GM21619 (cell line): ENCODE results near the gene LRRC49.

Source experiments
- ATAC-seq: cut with Tn5 transposase; IDR thresholded peaks from one replicate; pipeline ENCODE4 v1.9.1; 2021; ENCODE audit not compliant: unreplicated experiment

LRRC49 gene

DNA sequence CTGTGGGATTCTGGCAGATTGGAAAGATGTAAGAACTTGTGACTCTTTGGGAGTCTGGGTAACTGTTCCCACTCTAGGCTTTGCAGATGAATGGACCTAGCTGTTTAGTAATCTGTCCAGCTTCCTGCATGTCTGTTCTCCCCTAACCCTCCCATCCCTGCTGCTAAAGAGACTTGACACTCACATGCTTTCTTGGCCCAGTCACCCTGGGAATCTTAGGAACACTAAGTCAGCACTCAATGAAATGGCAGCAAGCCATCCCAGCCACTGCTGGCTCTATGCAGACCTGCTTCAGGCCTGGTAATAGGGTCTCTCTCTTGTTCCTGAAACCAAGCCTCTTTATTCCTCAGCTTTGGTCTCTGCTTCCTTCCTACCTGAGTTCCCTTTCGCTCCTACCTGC lies 158.9 kb downstream of the LRRC49 start:
- ATAC-seq: no peak

DNA sequence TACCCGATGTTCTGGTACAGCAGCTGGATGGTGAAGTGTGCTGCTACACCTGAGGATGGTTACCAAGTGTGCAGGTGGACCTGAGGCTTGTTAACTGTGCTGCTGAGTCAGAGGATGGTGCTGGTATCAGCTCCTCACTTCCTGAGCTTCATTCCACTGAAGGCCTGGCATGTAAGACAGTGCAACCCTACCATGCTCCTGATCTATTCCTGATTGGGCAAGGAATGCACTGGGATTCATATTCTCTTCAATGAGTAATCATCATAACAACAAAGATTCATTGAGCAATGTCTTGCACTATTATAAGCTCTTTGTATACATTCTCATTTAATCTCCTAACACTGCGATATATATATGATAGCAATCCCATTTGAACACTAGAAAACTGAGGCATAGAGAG lies 159.7 kb downstream of the LRRC49 start:
- no peak for ATAC-seq

DNA sequence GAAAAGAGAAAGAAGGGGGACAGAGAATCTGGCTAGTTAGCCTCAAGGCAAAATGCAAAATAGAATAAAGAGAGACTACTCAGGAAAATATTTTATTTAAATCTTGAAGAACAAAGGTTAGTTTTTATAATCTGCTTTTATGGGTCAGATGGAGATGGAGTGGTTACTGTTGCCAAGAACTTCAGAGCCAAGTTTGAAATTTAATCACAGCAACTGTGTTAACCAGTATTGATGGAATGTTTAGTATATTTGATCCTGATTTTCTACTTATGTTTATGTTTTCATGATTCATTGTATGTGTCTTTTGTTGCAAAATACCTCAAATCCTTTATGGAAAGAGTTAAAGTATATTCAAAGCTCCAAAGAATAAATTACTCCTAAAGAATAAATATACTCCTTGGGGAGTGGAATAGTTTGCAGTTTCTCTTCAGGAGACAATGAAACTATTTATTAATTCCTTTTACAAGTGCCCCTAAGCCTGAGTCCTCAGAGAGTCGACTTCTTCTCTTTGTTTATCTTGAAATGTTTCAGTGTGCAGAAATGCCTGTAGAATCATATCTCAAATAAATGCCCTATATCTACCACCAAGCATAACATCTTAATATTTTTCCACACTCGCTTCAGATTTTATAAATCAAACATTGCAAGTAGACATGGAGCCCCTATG lies 161.8 kb downstream of the LRRC49 start:
- ATAC-seq: no peak

DNA sequence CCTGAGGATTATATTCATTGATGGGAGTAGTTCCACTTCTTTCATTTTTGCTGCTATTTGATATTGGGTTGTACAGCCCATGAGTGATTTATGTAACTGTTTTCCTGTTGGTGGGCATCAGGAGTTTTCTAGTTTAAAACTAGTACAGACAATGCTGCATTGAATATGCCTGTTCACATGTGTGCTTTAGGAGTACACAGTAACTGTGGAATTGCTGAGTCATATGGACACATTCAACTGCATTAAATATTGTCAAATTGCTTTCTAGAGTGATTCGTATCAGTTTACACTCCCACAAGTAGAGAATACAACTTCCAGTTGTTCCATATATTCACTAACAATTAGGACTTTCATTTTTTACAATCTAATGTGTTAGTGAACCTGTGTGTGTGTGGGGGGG lies 162.8 kb downstream of the LRRC49 start:
- no peak for ATAC-seq

DNA sequence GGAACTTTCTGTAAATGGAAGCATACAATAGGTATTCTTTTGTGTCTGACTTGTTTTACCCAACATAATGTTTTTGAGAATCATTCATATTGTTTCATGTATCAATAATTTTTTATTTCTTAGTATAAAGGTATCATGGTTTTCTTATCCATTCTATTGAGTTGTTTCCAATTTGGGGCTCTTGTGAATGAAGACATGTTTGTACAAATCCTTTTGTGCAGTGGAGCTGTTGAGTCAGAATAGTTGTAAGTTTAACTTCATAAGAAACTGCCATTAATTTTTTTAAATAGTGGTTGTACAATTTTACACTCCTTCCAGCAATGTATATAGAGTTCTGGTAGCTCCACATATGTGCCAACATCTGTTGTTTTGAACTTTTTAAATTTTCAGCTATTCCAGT lies 163.5 kb downstream of the LRRC49 start:
- no peak for ATAC-seq

DNA sequence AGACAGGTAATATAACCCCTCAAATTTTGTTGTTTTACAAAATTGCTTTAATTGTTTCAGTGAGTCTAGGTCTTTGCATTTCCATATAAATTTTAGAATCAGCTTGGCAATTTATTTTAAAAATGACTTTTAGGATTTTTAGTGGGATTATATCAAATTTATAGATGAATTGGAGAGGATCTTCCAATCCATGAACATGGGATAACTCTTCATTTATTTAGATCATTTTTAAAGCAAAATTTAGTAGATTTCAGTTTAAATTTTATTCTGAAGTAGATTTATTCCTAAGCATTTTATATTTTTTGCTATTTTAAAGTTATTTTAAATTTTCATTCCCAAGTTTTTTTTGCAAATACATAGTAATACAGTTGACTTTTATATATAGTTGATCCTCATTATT lies 164.5 kb downstream of the LRRC49 start:
- no peak for ATAC-seq

DNA sequence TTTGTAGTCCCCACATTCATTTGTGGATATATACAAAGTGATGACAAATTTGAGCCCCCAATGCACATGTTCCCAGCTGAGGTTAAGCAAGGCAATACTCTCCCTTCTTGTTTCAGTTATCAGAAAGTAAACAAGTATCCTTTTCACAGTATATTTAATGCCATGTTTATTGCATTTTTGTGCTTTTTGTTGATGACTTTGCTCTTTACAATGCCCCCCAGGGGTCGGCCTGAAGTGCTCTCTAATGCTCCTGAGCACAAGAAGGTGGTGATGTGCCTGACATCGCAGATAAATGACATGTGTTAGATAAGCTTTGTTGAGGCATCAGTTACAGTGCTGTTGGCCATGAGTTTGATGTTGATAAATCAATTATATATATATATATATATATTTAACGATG lies 165.0 kb downstream of the LRRC49 start:
- ATAC-seq: no peak

DNA sequence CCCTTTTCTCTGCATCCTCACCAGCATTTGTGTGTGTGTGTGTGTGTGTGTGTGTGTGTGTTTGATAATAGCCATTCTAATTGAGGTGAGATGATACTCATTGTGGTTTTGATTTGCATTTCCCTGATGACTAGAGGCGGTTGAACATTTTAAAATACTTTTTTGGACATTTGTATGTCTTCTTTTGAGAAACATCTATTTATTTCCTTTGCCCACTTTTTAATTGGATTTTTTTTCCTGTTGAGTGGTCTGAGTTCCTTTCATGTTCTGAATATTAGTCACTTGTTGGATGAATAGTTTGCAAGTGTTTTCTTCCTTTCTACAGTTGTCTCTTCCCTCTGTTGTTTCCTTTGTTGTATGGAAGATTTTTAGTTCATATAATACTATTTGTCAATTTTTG lies 168.4 kb downstream of the LRRC49 start:
- ATAC-seq: no peak

DNA sequence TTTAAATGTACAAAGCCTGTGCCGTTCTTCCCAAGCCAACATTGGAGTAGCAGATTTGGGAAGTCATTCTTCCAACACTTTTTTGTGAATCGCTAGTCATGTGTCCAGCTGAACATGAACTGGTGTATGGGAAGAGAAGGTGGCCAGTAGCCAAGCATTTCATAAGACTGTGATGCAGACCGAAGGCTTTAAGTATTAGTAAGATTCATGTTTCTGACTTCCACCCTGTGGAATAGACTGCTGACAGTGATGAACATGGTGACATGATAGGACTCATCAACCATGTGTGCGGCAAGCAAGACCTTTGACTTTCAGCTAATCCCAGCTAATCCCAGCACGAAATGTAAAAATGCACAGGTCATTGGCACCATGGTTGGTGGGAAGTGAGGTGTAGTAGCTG lies 174.4 kb downstream of the LRRC49 start:
- no peak for ATAC-seq

DNA sequence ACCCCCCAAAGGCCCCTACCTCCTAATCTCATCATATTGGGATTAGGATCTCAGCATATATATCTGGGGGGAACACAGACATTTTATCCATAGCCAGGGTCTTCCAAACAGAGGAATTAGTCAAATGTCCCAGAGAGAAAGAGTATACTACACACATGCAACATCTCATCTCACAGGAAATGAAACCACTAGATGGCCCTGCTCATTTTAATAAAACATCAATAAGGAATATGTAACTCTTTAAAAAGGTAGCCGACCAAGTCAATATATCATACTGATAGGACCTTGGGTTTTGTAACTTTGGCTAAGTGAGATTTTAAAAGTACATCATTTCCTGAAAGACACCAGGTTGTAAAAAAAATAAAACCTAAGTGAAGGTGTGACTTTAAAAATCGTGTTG lies 177.1 kb downstream of the LRRC49 start:
- ATAC-seq: no peak

DNA sequence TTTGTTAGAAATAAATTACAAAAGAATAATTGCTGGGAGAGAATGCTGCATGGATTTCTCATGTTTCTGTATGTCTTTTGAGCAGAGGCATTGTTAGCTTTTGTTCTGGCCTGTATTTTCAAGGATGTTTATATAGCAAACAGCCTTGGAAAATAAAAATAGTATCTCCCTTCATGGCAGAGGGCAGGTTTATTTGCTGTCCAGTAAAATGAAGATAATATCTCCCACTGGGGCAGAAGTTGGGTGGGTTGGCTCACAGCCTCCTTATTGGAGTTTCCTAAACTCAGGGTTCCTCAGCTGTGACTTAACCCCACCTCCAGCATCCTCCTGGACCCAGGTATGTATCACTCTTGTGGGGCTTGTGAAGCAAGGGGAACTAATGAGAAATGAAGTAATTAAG lies 178.9 kb downstream of the LRRC49 start:
- ATAC-seq: no peak

DNA sequence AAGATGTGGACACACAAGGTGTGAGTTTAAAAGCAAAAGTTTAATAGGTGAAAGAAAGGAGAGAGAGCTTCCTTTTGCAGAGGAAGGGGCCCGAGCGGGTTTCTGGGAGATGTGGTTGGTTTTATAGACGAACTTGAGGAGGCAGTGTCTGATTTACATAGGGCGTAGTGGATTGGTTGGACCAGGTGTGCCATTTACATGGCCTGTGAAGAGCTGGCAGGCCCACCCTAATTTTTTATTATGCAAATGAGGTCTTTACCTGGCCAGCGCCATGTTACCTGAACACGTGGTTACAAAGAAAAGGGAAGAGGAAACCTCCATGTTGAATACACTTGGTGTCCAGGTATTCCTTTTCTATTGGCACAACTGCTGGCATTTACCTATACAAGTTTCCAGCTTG lies 179.8 kb downstream of the LRRC49 start:
- no peak for ATAC-seq

DNA sequence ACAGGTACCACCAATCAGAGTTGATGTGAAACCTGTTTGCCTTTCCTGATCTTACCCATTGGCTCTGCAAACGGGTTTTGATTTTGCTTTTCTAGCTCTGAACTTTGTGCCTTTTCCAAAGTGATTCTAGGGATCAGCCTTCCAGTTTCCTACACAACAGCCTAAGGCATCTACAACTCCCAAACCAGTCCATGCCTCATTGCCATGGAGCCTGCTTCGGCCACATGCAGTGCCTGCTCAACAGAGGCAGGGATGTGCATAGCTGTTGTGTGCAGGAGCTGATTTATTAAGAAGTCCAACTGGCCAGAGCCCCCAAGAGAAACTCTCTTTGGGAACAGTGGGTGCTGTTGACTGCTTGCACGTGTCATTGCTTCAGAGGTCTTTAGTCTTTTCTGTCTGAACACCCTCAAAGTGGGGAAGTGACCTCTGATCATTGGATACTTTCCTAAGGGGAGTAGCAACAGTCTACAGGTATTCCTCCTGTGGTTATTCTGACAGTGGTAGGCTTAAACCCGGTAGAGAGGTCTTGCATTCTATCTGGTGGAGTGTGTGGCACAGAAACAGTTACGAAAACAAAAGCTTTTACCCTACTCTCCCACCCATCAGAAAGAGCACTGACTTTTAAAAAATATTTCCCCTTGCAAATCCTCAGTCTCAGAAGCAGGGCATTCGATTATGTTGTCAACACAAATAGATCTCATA lies 186.0 kb downstream of the LRRC49 start:
- no peak for ATAC-seq

DNA sequence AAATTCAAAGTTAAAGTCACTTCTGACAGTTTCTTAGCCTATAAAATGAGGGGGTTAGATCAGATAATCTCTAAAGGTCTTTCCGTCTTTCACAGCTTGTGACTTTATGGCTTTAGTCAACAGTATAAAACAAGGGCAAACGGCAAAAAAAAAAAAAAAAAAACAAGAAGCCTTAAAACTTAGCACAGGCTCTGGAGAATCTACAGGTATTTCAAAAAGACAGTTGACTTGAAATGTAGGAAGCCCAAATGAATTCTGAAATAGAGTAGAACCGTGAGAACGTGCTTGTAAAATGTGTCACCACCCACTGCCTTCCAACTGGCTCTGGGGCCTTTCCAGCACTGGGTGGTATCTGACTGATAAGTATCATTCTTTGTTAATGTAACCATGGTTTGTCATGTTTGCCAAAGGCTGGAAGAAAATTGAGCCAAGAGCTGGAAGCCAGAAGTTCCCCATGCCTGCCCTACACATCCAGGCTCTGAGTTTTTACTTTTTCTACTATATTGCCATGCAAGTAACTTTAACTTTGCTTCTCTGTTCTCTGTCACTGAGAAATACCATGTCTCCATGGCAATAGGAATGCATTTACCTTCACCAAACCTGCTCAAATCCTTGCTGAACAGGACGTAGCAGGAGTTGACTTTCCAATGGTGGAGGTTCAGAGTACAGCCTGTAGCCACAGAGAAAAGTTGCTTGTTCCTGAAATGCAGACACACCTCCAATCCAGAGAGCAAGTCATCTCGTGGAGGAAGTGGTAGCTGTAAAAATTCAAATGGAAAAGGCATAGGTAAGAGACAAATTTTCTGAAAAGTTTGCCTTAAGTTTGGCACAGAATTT lies 186.8 kb downstream of the LRRC49 start:
- ATAC-seq: no peak

DNA sequence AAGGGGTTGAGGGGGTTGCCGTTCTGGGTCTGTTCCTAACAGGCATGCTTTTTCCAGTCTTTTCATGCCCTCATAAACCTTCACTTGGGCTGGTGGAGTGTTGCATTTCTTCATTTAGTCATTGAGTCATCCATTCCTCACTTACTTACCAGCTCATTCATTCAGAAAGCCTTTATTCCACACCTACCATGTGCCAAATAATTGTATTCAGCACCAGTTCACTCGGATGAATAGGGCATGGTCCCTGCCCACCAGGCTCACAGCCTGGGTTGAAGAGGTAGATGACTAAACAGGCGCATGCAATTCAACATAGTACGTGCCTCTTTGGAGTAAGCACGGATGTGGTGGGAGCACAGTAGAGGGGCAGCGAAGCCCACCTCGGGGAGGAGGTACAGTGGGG lies 187.5 kb downstream of the LRRC49 start:
- no peak for ATAC-seq

DNA sequence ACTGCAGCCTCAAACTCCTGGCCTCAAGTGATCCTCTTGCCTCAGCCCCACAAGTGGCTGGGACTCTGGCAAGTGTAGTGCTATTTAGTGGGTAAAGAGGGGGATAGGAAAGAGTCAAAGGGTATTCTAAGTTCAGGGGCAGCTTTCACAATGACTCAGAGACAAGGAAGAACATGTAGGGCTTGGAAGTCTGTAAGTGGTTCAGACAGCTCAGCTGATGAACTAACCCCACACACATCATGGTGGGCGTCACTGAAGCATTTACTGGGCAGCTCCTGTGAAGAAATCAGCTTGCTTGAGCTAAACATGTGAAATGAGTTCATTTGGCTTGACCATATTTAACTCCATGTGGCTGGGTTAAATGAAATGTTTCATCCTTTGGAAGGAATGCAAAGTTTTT lies 188.1 kb downstream of the LRRC49 start:
- ATAC-seq: no peak

DNA sequence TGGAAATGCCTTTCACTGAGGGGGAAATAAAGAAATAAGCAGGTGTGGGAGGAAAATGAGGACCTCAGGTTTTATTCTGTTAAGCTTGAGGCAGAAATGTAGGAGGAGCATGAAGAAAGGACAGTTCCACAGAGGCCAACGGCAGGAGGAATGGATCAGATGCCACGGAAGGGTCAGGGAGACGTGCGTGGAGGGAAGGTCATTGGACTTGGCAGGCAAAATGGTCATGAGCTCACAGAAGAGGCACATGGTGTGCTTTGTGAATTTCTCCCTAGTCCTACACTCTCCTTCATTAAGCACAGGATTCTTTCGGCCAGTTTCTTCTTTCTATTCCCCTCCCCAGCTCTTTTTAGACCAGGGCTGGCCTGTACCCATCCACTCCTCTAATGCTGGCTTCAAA lies 190.2 kb downstream of the LRRC49 start:
- no peak for ATAC-seq

DNA sequence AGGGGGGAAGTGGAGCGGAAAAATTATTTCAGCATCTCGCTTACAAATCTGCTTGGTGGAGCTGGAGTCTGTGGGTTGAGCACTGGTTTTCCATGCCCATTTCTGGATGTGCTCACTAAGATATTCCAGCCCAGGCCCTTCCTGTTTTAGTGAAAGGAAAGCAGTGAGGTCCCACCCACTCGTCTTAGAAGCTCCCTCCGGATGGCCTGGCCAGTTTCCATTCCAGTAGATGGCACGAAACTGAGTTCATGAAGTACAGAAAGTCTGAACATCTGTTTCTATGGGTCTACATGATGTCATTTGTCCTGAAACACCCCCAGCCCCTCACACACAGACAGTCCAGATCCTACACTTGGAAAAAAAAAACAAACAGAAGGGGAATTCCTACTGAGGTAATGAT lies 190.7 kb downstream of the LRRC49 start:
- ATAC-seq: no peak

DNA sequence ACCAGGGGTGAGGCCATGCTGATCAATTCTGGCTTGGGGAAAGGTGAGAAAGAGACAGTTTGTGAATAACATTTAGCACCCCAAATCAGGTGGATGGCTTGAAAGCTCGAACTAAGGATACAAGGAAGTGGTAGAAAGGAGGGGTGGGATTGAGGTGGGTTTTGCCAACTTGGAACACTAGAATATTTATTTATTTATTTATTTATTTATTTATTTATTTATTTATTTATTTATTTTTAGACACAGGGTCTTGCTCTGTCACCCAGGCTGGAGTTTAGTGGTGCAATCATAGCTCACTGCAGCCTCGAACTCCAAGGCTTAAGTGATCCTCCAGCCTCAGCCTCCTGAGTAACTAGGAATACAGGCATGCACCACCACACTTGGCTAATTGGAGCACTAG lies 191.6 kb downstream of the LRRC49 start:
- no peak for ATAC-seq

DNA sequence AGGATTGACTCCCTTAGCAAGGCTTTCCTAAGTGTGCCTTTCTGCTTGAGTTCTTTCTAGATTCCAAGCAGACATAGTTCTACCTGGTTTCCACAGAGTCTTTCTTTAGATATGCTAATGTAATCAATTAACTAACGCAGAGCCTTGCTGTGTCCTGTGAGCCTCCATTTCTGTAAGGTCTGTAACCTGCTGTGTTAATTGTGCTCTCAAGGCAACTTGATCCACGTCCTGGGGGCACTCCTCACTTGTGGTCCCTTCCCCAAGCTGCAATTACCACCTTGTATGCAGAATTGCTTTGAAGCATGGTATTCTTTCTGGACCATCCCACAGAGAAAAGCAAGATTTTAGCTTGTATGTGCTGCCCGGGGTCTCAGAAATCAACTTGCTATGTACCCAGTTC lies 193.2 kb downstream of the LRRC49 start:
- ATAC-seq: no peak

DNA sequence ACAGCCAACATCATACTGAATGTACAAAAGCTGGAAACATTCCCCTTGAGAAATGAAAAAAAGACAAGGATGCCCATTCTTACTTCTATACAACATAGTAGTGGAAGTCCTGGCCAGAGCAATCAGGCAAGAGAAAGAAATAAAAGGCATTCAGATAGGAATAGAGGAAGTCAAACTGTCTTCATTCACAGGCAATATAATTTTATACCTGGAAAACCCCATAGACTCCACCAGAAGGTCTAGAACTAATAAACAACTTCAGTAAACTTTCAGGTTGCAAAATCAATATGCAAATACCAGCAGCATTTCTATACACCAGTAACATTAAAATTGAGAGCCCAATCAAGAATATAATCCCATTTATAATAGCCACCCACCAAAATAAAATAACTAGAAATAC lies 195.5 kb downstream of the LRRC49 start:
- no peak for ATAC-seq

DNA sequence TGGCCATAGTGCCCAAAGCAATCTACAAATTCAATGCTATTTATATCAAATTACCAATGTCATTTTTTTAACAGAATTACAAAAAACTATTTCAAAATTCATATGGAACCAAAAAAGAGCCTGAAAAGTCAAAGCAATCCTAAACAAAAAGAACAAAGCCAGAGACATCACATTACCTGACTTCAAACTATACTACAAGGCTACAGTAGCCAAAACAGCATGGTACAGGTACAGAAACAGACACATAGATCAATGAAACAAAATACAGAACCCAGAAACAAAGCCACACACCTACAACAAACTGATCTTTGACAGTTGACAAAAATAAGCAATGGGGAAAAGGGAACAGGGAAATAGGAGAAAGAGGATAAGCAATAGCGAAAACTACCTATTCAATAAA lies 196.1 kb downstream of the LRRC49 start:
- no peak for ATAC-seq
